ENCODE data around the gene SAMD13.

SAMD13 gene

DNA sequence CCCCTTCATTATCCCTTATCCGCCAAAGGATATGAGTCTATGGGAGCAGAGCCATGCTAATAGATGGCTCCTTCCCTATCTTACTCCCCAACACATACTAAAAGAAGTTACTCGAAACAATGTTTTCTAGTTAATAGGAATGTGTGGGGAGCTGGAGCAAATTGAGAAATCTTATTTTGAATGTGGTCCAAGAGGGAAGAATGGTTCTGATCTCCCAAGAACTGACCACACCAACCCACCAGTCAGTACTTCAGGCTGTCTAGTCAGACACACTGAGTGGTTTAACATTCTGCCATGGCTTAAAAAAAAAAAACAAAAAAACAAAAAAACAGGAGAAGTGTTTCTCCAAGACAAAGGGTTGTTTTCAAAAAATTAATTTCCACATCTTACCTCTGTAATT lies 65.3 kb downstream of the SAMD13 start:
- H3K27me3 ChIP-seq (replicated peaks; ENCODE audit: control insufficient read depth, insufficient read depth, low read length, poor library complexity, severe bottlenecking) = no peaks in the 10 kb centered on the region
- no peak overlapping the region for H3K27ac ChIP-seq (ENCODE audit: insufficient read depth, low read length, poor library complexity, severe bottlenecking)
- no peak for DNase-seq
- H3K36me3 ChIP-seq (ENCODE audit: control insufficient read depth, insufficient read depth, low read length) = no peaks in the 10 kb centered on the region
- H3K9me3 ChIP-seq (ENCODE audit: control insufficient read depth, low read length) = no peaks in the 10 kb centered on the region
- H3K4me1 ChIP-seq (ENCODE audit: control insufficient read depth, insufficient read depth, low read length, poor library complexity, severe bottlenecking) = no peaks in the 10 kb centered on the region
- H3K4me3 ChIP-seq (ENCODE audit: insufficient read depth, low read depth, low read length, poor library complexity, severe bottlenecking) = no peak overlapping the region

DNA sequence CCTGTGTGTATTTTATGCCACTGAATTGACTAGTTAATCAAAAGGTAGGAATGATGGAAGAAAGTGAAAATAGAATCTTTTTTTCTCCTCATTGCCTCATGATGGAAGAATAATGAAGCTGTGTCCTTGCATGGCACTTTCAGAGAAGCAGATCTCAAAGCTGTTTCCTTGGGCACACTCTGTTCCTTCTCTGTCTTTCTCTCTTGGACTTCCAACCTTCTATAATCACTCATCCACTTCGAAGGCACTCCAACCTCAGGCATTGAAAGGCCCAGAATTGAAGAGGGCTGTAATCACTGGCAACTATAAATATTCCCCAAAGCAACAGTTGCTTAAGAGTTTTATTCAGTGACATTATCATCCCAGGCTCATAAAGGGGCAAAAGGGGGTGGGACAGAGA lies 65.7 kb downstream of the SAMD13 start:
- no peak overlapping the region for H3K27ac ChIP-seq (ENCODE audit: insufficient read depth, low read length, poor library complexity, severe bottlenecking)
- no peaks in the 10 kb centered on the region for H3K27me3 ChIP-seq (replicated peaks; ENCODE audit: control insufficient read depth, insufficient read depth, low read length, poor library complexity, severe bottlenecking)
- DNase-seq = no peak
- no peaks in the 10 kb centered on the region for H3K36me3 ChIP-seq (ENCODE audit: control insufficient read depth, insufficient read depth, low read length)
- H3K4me3 ChIP-seq (ENCODE audit: insufficient read depth, low read depth, low read length, poor library complexity, severe bottlenecking) = no peak overlapping the region
- H3K4me1 ChIP-seq (ENCODE audit: control insufficient read depth, insufficient read depth, low read length, poor library complexity, severe bottlenecking) = no peaks in the 10 kb centered on the region
- H3K9me3 ChIP-seq (ENCODE audit: control insufficient read depth, low read length) = no peaks in the 10 kb centered on the region

DNA sequence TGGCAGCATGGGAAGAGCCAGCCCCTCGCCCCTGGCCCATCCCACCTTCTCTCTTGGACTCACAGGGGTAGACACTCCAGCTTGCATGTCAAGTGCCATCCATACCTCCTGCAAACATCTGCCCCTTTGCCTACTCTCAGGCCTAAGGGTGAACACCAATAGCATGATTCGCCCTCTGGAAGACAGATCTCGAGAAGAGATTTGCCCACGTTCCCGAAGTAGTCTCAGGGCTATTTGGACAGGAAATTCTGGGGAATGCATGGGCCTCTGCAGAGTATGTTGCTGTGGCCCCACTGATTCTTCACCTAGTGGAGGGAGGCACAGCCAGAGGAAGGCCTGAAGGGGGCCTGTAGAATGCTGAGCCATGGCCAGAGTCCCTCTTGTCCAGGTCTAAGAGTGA lies 66.9 kb downstream of the SAMD13 start:
- Histone ChIP-seq H3K27ac (ENCODE audit: insufficient read depth, low read length, poor library complexity, severe bottlenecking) (no peak overlapping the region), H3K27me3 (replicated peaks; ENCODE audit: control insufficient read depth, insufficient read depth, low read length, poor library complexity, severe bottlenecking) (no peaks in the 10 kb centered on the region), H3K4me3 (ENCODE audit: insufficient read depth, low read depth, low read length, poor library complexity, severe bottlenecking) (no peak overlapping the region), H3K9me3 (ENCODE audit: control insufficient read depth, low read length) (no peaks in the 10 kb centered on the region), H3K4me1 (ENCODE audit: control insufficient read depth, insufficient read depth, low read length, poor library complexity, severe bottlenecking) (no peaks in the 10 kb centered on the region), H3K36me3 (ENCODE audit: control insufficient read depth, insufficient read depth, low read length) (no peaks in the 10 kb centered on the region)
- DNase-seq = no peak

DNA sequence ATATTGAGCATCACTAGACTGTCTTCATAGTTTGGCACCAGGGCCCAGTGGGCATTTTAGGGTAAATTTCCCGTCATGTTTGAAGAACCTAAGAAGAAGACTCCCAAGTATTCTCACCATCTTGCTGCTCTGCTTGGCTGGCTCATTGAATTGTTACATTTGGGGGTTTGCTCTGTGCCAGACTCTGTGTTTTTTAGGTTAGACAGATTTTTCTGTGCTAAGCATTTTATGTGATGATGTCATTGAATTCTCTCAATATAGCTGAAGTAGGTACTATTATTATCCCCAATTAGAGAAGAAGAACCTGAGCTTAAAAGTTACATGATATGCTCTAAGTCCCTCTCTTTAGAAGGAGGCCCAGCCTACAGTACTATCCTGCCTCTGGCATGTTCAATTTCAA lies 68.8 kb downstream of the SAMD13 start:
- DNase-seq = no peak
- Histone ChIP-seq H3K9me3 (ENCODE audit: control insufficient read depth, low read length) (no peaks in the 10 kb centered on the region), H3K27ac (ENCODE audit: insufficient read depth, low read length, poor library complexity, severe bottlenecking) (no peak overlapping the region), H3K4me3 (ENCODE audit: insufficient read depth, low read depth, low read length, poor library complexity, severe bottlenecking) (no peak overlapping the region), H3K27me3 (replicated peaks; ENCODE audit: control insufficient read depth, insufficient read depth, low read length, poor library complexity, severe bottlenecking) (no peaks in the 10 kb centered on the region), H3K4me1 (ENCODE audit: control insufficient read depth, insufficient read depth, low read length, poor library complexity, severe bottlenecking) (no peaks in the 10 kb centered on the region), H3K36me3 (ENCODE audit: control insufficient read depth, insufficient read depth, low read length) (no peaks in the 10 kb centered on the region)

DNA sequence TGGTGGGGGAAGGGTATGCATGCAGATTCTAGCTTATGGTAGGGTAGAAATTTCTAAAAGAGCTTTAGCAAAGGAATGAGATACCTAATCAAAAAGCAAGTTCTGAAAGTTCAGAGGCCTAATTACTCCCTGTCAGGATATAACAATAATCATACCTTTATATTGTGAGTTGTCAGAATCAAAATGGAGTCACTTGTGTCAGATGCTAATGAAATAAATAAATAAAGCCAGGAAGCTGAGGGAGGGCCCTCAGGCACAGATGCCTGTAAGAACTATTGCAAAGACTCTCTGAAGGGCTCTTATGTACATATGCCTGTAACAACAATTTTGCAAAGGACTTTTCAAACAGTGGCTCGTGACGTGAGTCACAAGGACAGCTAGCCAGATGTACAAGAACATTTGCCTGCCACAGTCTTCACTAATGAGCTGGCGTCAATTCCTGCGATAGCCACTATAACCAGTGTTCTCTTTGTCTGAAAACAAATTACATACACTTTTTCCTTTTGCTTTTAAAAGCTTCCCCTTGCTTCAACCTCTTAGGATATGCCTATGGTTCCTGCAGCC lies 69.4 kb downstream of the SAMD13 start:
- no peak overlapping the region for H3K27ac ChIP-seq (ENCODE audit: insufficient read depth, low read length, poor library complexity, severe bottlenecking)
- no peak for DNase-seq

DNA sequence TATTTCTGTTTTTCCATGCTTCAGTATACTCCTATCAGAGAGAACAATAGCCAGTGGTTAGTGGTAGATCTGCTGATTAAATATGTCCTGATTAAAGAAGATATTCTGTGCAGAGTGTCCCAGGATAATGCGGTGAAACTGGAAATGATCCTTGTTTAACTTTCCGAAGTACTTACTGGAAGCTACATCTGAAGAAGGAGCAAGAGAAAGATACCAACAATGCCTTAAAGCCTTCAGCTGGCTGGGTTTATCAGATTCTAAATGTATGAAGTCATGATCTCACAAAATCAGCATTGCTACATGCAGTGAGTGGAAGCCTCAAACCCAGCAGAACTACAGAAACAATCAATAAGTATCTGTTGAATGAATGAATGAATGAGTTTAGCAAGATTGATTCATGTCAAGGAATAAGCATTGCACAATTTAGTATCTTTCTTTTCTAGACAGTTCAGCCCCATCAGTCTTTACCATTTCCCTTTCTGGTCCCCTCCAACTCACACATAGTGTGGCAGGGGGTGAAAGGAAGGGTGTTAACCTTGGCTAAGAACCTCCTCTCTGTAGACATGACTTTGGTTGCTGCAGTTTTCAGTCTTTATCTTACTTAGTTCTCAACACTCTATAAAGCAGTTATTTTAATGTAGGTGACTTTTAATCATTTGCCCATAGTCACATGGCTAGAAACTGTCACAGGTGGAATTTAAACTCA lies 72.1 kb downstream of the SAMD13 start:
- Histone ChIP-seq H3K9me3 (ENCODE audit: control insufficient read depth, low read length) (no peaks in the 10 kb centered on the region), H3K4me3 (ENCODE audit: insufficient read depth, low read depth, low read length, poor library complexity, severe bottlenecking) (no peak overlapping the region), H3K27me3 (replicated peaks; ENCODE audit: control insufficient read depth, insufficient read depth, low read length, poor library complexity, severe bottlenecking) (no peaks in the 10 kb centered on the region), H3K27ac (ENCODE audit: insufficient read depth, low read length, poor library complexity, severe bottlenecking) (no peak overlapping the region), H3K4me1 (ENCODE audit: control insufficient read depth, insufficient read depth, low read length, poor library complexity, severe bottlenecking) (no peaks in the 10 kb centered on the region), H3K36me3 (ENCODE audit: control insufficient read depth, insufficient read depth, low read length) (no peaks in the 10 kb centered on the region)
- DNase-seq = no peak

More for the DNA sequence above, 69.4 kb downstream of the SAMD13 start:
- no peaks in the 10 kb centered on the region for H3K27me3 ChIP-seq (replicated peaks; ENCODE audit: control insufficient read depth, insufficient read depth, low read length, poor library complexity, severe bottlenecking)
- H3K4me1 ChIP-seq (ENCODE audit: control insufficient read depth, insufficient read depth, low read length, poor library complexity, severe bottlenecking) = no peaks in the 10 kb centered on the region
- no peaks in the 10 kb centered on the region for H3K9me3 ChIP-seq (ENCODE audit: control insufficient read depth, low read length)
- no peak overlapping the region for H3K4me3 ChIP-seq (ENCODE audit: insufficient read depth, low read depth, low read length, poor library complexity, severe bottlenecking)
- no peaks in the 10 kb centered on the region for H3K36me3 ChIP-seq (ENCODE audit: control insufficient read depth, insufficient read depth, low read length)

DNA sequence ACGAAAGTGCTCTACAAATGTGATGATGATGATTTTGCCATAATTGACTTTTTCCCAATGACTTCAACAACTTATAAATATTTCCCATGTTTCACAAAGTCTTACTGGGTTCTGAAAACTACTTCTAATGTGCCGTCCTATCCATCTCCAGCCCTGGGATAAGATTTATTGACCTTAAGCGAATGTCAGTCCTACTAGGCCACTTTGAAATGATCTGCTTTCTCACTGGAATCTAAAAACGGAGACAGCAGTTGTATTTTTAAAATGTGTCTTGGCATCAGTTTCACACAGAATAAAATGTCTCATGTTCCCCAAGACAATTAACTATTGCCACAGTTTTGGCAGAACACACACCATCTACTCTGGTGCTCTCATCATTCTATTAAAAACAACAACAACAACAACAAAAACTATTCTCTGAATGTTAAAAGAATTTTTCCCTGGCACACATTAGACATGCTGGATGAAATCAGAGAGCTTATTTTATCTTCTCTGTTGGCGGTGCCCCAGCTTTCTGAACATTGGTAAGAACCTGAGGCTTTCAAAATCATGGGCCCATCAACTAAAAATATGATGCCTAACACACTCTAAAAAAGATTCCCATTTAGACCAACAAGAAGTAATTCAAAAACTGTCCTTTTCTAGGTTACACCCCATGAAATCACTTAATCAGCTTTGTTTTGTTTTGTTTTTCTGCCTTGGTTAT lies 73.6 kb downstream of the SAMD13 start:
- H3K27ac ChIP-seq (ENCODE audit: insufficient read depth, low read length, poor library complexity, severe bottlenecking) = no peak overlapping the region
- no peaks in the 10 kb centered on the region for H3K9me3 ChIP-seq (ENCODE audit: control insufficient read depth, low read length)
- no peak for DNase-seq
- H3K4me1 ChIP-seq (ENCODE audit: control insufficient read depth, insufficient read depth, low read length, poor library complexity, severe bottlenecking) = no peaks in the 10 kb centered on the region
- no peak overlapping the region for H3K4me3 ChIP-seq (ENCODE audit: insufficient read depth, low read depth, low read length, poor library complexity, severe bottlenecking)
- no peaks in the 10 kb centered on the region for H3K36me3 ChIP-seq (ENCODE audit: control insufficient read depth, insufficient read depth, low read length)
- H3K27me3 ChIP-seq (replicated peaks; ENCODE audit: control insufficient read depth, insufficient read depth, low read length, poor library complexity, severe bottlenecking) = no peaks in the 10 kb centered on the region

DNA sequence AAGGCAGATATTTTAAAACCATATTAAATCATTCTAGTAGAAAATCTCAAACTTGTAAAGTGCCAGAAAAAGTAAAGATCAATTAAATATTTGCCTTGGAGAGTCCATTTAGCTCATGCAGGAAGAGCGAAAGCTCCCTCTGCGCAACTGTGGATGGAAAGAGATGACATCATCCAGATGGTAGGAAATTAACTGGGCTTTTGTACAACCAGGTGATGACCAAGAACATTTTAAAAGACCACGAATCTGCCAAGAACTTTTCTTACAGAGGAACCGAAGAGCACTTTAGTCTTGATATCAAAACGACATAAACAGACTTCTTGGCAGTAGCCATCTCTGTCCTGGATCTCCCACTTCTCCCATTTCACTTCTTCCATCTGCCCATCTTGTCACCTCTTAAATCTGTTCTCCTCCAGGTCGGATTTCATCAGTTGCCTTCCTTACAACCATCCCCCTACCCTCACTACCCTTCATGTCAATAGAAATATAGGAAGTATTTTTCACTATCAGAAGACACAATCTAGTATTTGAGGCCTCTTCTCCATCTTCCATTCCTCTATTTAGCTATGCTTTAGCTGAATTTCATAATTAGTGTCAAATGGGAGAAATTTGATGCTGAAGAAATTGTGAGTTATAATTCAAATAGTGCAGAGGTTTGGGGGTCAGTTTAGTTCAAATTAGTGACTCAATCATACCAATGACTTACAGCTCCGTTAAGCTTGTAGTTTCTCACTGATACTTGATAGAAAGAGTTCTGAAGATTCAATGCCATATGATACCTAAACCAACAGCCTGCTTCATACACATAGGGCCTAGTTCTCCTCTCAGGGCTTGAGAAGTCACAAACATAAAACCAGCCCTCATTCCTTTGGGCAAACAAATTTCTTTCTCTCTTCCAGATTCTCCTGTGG lies 74.7 kb downstream of the SAMD13 start:
- DNase-seq = no peak
- H3K27ac ChIP-seq (ENCODE audit: insufficient read depth, low read length, poor library complexity, severe bottlenecking) = no peak overlapping the region
- no peak overlapping the region for H3K4me3 ChIP-seq (ENCODE audit: insufficient read depth, low read depth, low read length, poor library complexity, severe bottlenecking)
- H3K36me3 ChIP-seq (ENCODE audit: control insufficient read depth, insufficient read depth, low read length) = no peaks in the 10 kb centered on the region
- no peaks in the 10 kb centered on the region for H3K9me3 ChIP-seq (ENCODE audit: control insufficient read depth, low read length)
- H3K27me3 ChIP-seq (replicated peaks; ENCODE audit: control insufficient read depth, insufficient read depth, low read length, poor library complexity, severe bottlenecking) = no peaks in the 10 kb centered on the region
- no peaks in the 10 kb centered on the region for H3K4me1 ChIP-seq (ENCODE audit: control insufficient read depth, insufficient read depth, low read length, poor library complexity, severe bottlenecking)

DNA sequence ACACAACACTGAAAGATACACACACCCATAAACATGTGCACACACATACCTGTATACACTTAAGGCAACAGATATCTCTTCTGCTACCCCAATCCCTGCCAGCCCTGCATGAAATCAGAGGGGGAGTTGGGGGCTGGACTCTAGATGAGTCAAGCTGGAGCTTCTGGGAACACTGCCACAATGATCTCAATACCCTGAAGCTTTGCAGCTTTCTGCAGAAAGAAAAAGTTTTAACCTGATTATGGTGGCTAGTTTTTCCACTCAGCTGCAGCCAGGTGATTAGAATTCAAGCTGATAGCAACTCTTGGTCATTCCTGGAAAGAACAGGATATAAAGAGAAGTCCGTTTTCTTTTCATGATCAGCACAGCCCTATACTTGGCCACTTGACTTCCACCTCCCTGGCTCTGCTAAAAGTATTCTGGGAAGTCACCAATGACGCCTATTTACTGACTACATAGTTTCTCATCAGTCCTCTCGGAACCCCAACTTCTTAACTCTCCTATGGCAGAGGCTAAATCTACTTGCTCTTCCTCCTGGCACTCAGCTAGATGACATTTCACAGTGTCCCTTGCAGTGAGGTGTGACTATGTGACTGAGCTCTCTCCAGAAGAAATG lies 76.1 kb downstream of the SAMD13 start:
- H3K4me1 ChIP-seq (ENCODE audit: control insufficient read depth, insufficient read depth, low read length, poor library complexity, severe bottlenecking) = no peaks in the 10 kb centered on the region
- H3K36me3 ChIP-seq (ENCODE audit: control insufficient read depth, insufficient read depth, low read length) = no peaks in the 10 kb centered on the region
- no peak for DNase-seq
- H3K9me3 ChIP-seq (ENCODE audit: control insufficient read depth, low read length) = no peaks in the 10 kb centered on the region
- H3K27me3 ChIP-seq (replicated peaks; ENCODE audit: control insufficient read depth, insufficient read depth, low read length, poor library complexity, severe bottlenecking) = no peaks in the 10 kb centered on the region
- H3K27ac ChIP-seq (ENCODE audit: insufficient read depth, low read length, poor library complexity, severe bottlenecking) = no peak overlapping the region
- H3K4me3 ChIP-seq (ENCODE audit: insufficient read depth, low read depth, low read length, poor library complexity, severe bottlenecking) = no peak overlapping the region

Data from effector memory CD4-positive, alpha-beta T cell (primary cell).